Uterus (tissue), 4 donors: Measurements from ENCODE around the gene ST3GAL5. TPM values are rescaled to one million over a fixed set of nuclear protein-coding genes. Genes with fewer than 3 reads are reported as not detected.
A peak's percentile ranks its signal among the peaks of the same experiment; 100 is the strongest.

Experiments
- DNase-seq, 2 donors: peaks; one replicate each; pipeline ENCODE4 v3.0.0-alpha.2; 2019 to 2020
- H3K27ac ChIP-seq, 2 donors: fragments of 200-600 bp; sonication (generic); 1 replicate in 1 of 2; 2 replicates in 1 of 2; pipeline ENCODE4 v1.5.1; 2016 to 2018
- H3K27me3 ChIP-seq, 2 donors: fragments of 200-600 bp; sonication (generic); one replicate each; pipeline ENCODE4 v1.5.1; 2018 to 2019; ENCODE audit warnings: control low read depth in 1 of 2
- H3K36me3 ChIP-seq, 2 donors: fragments of 200-600 bp; sonication (generic); one replicate each; pipeline ENCODE4 v1.5.1; 2019; ENCODE audit warnings: control low read depth in 1 of 2
- H3K4me1 ChIP-seq, 2 donors: fragments of 200-600 bp; sonication (generic); one replicate each; pipeline ENCODE4 v1.5.1; 2018 to 2019; ENCODE audit warnings: control low read depth in 1 of 2
- H3K4me3 ChIP-seq, 2 donors: fragments of 200-600 bp; sonication (generic); 1 replicate in 1 of 2; 2 replicates in 1 of 2; pipeline ENCODE4 v1.5.1; 2018 to 2019; ENCODE audit warnings: mild to moderate bottlenecking in 1 of 2
- H3K9me3 ChIP-seq, 2 donors: fragments of 200-600 bp; sonication (generic); one replicate each; pipeline ENCODE4 v1.5.1; 2019; ENCODE audit warnings: control low read depth in 1 of 2
- CTCF ChIP-seq, 4 experiments: fragments of 200-600 bp in 2 of 4; fragments of 450-650 bp in 2 of 4; sonication (generic) in 2 of 4; IDR thresholded peaks; one replicate each; pipeline ENCODE4 v1.5.1; 2016 to 2019; ENCODE audit warnings: antibody characterized with exemption in 4 of 4, mild to moderate bottlenecking in 2 of 4, moderate library complexity in 1 of 4
- POLR2A ChIP-seq, 2 donors: fragments of 450-650 bp; IDR thresholded peaks; one replicate each; pipeline ENCODE4 v1.6.1; 2016; ENCODE audit warnings: antibody characterized with exemption in 2 of 2, mild to moderate bottlenecking in 1 of 2, moderate library complexity in 1 of 2
- intact Hi-C: fragments of 100-400 bp; cut with DNase I; formaldehyde crosslinking; loops from one replicate; pipeline ENCODE4 v1.15.1; 2023; ENCODE audit warnings: low total_unique reads
- total RNA-seq, 4 donors: library from RNA; depleted of rRNA in 3 of 4; stranded (reverse); fragments of >200 nt in 3 of 4; gene quantifications; one replicate each; pipeline versions ENCODE4 v1.1.0 to v1.2.4, GENCODE V29; 2014 to 2023
- donor health status: DM: yes; HTN: yes; CAD: no.

The ST3GAL5 gene
- total RNA-seq, 4 donors from 2014 or later = 12.3 to 52.9 (median 32.9) TPM

- Histone ChIP-seq H3K27me3 (no peaks in the 10 kb centered on the region), H3K4me1 (no peaks in the 10 kb centered on the region), H3K4me3 (no peak overlapping the region), H3K9me3 (no peaks in the 10 kb centered on the region), H3K36me3 (no peaks in the 10 kb centered on the region), H3K27ac (no peak overlapping the region)
- no peak for DNase-seq
- intact Hi-C loops = no loop called here
- TF ChIP-seq POLR2A (IDR thresholded peaks at IDR 0.05) = no peak
- no peak for TF ChIP-seq CTCF (IDR thresholded peaks at IDR 0.05)
Measured at GRCh38 chr2:85922199-85922598, 33.4 kb upstream of the ST3GAL5 start.

- intact Hi-C loops = no loop called here
- Histone ChIP-seq H3K4me3 (no peak overlapping the region), H3K9me3 (no peaks in the 10 kb centered on the region), H3K27me3 (no peaks in the 10 kb centered on the region), H3K4me1 (no peaks in the 10 kb centered on the region), H3K36me3 (no peaks in the 10 kb centered on the region), H3K27ac (peak overlapping the region; percentile 5 to 12)
- TF ChIP-seq POLR2A (IDR thresholded peaks at IDR 0.05) (no peak), CTCF (IDR thresholded peaks at IDR 0.05) (no peak)
- no peak for DNase-seq
Measured at GRCh38 chr2:85921659-85922058, 32.9 kb upstream of the ST3GAL5 start.

DNA sequence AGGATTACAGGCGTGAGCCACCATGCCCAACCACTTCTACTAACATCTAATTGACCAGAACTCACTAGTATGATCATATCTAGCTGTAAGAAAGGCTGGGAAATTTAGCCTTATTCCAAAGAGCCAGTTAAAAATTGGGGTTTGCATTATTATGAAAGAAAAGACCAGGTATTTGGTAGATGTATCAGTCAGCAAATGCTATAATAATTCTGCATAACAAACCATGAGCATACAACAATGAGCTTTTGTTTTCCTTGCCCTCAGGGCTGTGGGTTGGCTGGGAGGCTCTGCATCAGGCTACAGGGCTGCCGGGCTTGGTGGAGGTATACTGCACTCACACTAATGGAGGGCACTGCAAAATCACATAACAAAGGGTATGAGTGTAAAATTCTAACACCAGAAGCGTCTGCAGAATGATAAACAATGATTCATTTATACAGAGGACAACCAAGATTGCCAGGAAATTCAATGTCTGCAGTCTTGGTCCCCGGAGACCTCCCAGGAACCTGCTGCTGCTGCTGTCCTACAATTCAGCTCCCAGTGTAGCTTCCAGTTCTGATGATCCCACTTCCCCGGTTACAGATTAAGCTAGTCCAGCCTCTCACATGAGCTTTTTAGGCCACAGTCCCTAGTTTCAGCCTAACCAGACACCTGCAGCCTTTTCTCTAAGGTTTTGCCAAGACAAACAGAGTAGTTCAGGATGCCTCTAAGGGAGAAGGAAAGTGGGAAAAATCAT lies 32.2 kb upstream of the ST3GAL5 start:
- Histone ChIP-seq H3K36me3 (no peaks in the 10 kb centered on the region), H3K27ac (peak overlapping the region; percentile 5 to 12), H3K4me1 (no peaks in the 10 kb centered on the region), H3K9me3 (no peaks in the 10 kb centered on the region), H3K4me3 (no peak overlapping the region), H3K27me3 (no peaks in the 10 kb centered on the region)
- intact Hi-C loops = no loop called here
- DNase-seq = no peak
- TF ChIP-seq CTCF (IDR thresholded peaks at IDR 0.05) (no peak), POLR2A (IDR thresholded peaks at IDR 0.05) (no peak)

DNA sequence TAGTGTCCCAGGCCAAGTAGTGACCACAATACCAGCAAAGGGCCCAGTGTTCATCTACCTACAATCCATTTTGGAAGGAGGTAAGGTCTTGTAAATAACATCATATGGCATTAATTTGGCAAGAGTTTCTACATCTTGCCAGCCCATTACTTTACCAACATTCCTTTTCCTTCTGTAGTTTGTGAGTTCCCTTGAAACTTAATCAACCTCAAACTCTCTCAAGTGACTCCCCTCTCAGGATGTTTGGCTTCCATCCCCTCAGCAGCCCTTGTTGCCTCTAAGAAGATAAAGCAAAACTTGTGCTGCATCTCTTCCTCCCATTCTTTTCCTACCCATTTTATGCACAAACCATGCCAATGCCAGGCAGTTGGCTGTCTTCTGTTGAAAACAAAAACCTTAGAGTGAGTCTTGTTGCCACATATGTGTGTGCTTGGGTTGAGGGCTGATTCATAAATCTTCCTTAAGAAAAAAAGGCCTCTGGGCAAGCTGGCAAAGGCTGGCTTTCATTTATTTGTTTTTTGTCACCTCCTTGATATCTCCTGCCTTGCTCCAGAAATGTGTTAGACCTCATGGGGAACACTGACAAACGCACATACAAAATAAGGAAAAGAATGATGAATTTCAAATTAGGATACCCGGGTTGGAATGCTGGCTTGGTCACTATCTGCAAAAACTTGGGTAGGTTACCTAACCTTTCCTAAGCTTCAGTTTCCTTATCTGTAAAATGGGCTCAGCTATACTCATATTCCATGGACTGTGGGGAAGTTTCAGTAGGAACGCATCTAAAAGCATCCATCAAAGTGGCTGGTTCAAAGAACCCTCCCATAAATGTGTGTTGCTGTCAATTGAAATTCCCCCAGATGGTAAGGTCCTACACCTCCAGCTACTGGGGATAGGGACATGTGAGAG lies 29.4 kb upstream of the ST3GAL5 start:
- TF ChIP-seq POLR2A (IDR thresholded peaks at IDR 0.05) (no peak), CTCF (IDR thresholded peaks at IDR 0.05) (no peak)
- Histone ChIP-seq H3K4me3 (no peak overlapping the region), H3K27ac (no peak overlapping the region), H3K36me3 (no peaks in the 10 kb centered on the region), H3K9me3 (no peaks in the 10 kb centered on the region), H3K4me1 (no peaks in the 10 kb centered on the region), H3K27me3 (no peaks in the 10 kb centered on the region)
- intact Hi-C loops = no loop called here
- no peak for DNase-seq
